Neural progenitor cell (in vitro differentiated cells): Measurements from ENCODE around the gene NDUFS8. TPM values are rescaled to one million over a fixed set of nuclear protein-coding genes. Genes with fewer than 3 reads are reported as not detected.

Experiments
- DNase-seq: peaks from one replicate; pipeline ENCODE4 v3.0.0-alpha.2; 2016; ENCODE audit warnings: low spot score
- H2AFZ ChIP-seq: fragments of 200-600 bp; sonication (generic); replicated peaks from 2 replicates; pipeline ENCODE4 v1.6.1; 2016; ENCODE audit warnings: antibody characterized with exemption
- H3F3A ChIP-seq: fragments of 200-600 bp; sonication (generic); 2 replicates; pipeline ENCODE4 v1.6.1; 2016; ENCODE audit warnings: antibody characterized with exemption, low read depth
- H3K27ac ChIP-seq: fragments of 200-600 bp; sonication (generic); 2 replicates; pipeline ENCODE4 v1.5.1; 2016; ENCODE audit warnings: mild to moderate bottlenecking
- H3K27me3 ChIP-seq: fragments of 200-600 bp; sonication (generic); 2 replicates; pipeline ENCODE4 v1.6.1; 2016; ENCODE audit warnings: mild to moderate bottlenecking, moderate library complexity
- H3K36me3 ChIP-seq: fragments of 200-600 bp; sonication (generic); 2 replicates; pipeline ENCODE4 v1.5.1; 2016
- H3K4me1 ChIP-seq: fragments of 200-600 bp; sonication (generic); 2 replicates; pipeline ENCODE4 v1.6.1; 2016; ENCODE audit warnings: mixed run types
- H3K4me2 ChIP-seq: fragments of 200-600 bp; sonication (generic); 2 replicates; pipeline ENCODE4 v1.6.1; 2016
- H3K4me3 ChIP-seq: fragments of 200-600 bp; sonication (generic); 2 replicates; pipeline ENCODE4 v1.5.1; 2016
- H3K79me2 ChIP-seq: fragments of 200-600 bp; sonication (generic); 2 replicates; pipeline ENCODE4 v1.6.1; 2016; ENCODE audit warnings: low read depth
- H3K9ac ChIP-seq: fragments of 200-600 bp; sonication (generic); 2 replicates; pipeline ENCODE4 v1.6.1; 2016
- H3K9me3 ChIP-seq: fragments of 200-600 bp; sonication (generic); 2 replicates; pipeline ENCODE4 v1.5.1; 2016; ENCODE audit warnings: low read depth
- H4K20me1 ChIP-seq: fragments of 200-600 bp; sonication (generic); 2 replicates; pipeline ENCODE4 v1.6.1; 2016; ENCODE audit warnings: low read depth
- H3K27ac Mint-ChIP-seq: 3 replicates; pipeline ENCODE4 v1.8.0; 2021; ENCODE audit warnings: mixed read lengths
- H3K27me3 Mint-ChIP-seq: 2 replicates; pipeline ENCODE4 v1.8.0; 2022; ENCODE audit warnings: low read depth, mild to moderate bottlenecking, inconsistent platforms, moderate library complexity, mixed read lengths; ENCODE audit not compliant: insufficient read depth
- H3K36me3 Mint-ChIP-seq: 3 replicates; pipeline ENCODE4 v1.8.0; 2021; ENCODE audit warnings: mixed read lengths
- H3K4me1 Mint-ChIP-seq: 3 replicates; pipeline ENCODE4 v1.8.0; 2021; ENCODE audit warnings: mixed read lengths
- H3K4me3 Mint-ChIP-seq: 3 replicates; pipeline ENCODE4 v1.8.0; 2021; ENCODE audit warnings: mild to moderate bottlenecking, moderate library complexity, mixed read lengths
- H3K9me3 Mint-ChIP-seq: 3 replicates; pipeline ENCODE4 v1.8.0; 2020; ENCODE audit warnings: mixed read lengths
- EZH2 ChIP-seq: fragments of 200-600 bp; sonication (generic); IDR thresholded peaks from 2 replicates; pipeline ENCODE4 v1.6.1; 2017; ENCODE audit warnings: antibody characterized with exemption, mild to moderate bottlenecking, moderate library complexity
- EZH2phosphoT487 ChIP-seq: fragments of 200-600 bp; sonication (generic); IDR thresholded peaks from 2 replicates; pipeline ENCODE4 v1.6.1; 2017; ENCODE audit warnings: antibody characterized with exemption
- total RNA-seq: library from RNA; depleted of rRNA; stranded (reverse); fragments of >200 nt; gene quantifications from 2 replicates; pipeline ENCODE4 v1.2.3, GENCODE V29; 2015; ENCODE audit warnings: low replicate concordance
- TF ChIP-seq, protein P1 (sequence below): fragments of 200-600 bp; sonication (generic); IDR thresholded peaks from 2 replicates; pipeline ENCODE4 v1.5.1; 2017; ENCODE audit warnings: antibody characterized with exemption, mild to moderate bottlenecking

Gene NDUFS8
- total RNA-seq, 1 donor from 2014 or later: 46.7 TPM

- Histone ChIP-seq H3K4me1 (peaks cover 12% of the 10 kb centered on the region), H3F3A (peaks cover 6% of the 10 kb centered on the region), H3K9me3 (no peaks in the 10 kb centered on the region), H3K27ac (no peak overlapping the region), H3K4me3 (peak overlapping the region; percentile 87), H2AFZ (no peak overlapping the region), H4K20me1 (peaks cover 3% of the 10 kb centered on the region), H3K4me2 (peak overlapping the region; percentile 63), H3K36me3 (no peaks in the 10 kb centered on the region), H3K9ac (no peak overlapping the region), H3K79me2 (peaks cover 36% of the 10 kb centered on the region), H3K27me3 (no peaks in the 10 kb centered on the region)
- peaks cover 20% of the 10 kb centered on the region for H3K36me3 Mint-ChIP-seq
- peaks cover 6% of the 10 kb centered on the region for H3K9me3 Mint-ChIP-seq
- peaks cover 24% of the 10 kb centered on the region for H3K4me1 Mint-ChIP-seq
- no peak for DNase-seq
- peak overlapping the region; percentile 97 for H3K4me3 Mint-ChIP-seq
- peaks cover 14% of the 10 kb centered on the region for H3K27me3 Mint-ChIP-seq
- H3K27ac Mint-ChIP-seq: peak overlapping the region; percentile 97
- no peak for TF ChIP-seq EZH2phosphoT487
- no peak for TF ChIP-seq EZH2
- TF ChIP-seq, protein P1, sequence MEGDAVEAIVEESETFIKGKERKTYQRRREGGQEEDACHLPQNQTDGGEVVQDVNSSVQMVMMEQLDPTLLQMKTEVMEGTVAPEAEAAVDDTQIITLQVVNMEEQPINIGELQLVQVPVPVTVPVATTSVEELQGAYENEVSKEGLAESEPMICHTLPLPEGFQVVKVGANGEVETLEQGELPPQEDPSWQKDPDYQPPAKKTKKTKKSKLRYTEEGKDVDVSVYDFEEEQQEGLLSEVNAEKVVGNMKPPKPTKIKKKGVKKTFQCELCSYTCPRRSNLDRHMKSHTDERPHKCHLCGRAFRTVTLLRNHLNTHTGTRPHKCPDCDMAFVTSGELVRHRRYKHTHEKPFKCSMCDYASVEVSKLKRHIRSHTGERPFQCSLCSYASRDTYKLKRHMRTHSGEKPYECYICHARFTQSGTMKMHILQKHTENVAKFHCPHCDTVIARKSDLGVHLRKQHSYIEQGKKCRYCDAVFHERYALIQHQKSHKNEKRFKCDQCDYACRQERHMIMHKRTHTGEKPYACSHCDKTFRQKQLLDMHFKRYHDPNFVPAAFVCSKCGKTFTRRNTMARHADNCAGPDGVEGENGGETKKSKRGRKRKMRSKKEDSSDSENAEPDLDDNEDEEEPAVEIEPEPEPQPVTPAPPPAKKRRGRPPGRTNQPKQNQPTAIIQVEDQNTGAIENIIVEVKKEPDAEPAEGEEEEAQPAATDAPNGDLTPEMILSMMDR: no peak
Measured at GRCh38 chr11:68028802-68029545, 1.5 kb upstream of the NDUFS8 start.

DNA sequence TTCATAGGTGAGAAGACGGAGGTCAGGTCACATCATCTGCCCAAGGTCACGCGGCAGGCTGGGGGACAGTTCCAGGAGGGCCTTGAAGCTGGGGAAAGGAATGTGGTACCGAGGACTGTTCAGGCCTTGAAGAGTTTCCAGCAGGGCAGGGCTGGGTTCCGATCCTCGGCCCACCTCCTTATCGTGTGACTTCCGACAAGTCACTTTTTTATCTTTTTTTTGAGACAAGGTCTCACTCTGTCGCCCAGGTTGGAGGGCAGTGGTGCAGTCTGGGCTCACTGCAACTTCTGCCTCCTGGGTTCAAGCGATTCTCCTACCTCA is 623 bp downstream of the NDUFS8 start:
- DNase-seq: no peak
- H3K4me2 ChIP-seq: peak overlapping the region; percentile 100
- peak overlapping the region; percentile 87 for H3K4me3 ChIP-seq
- H3K9ac ChIP-seq: peak overlapping the region; percentile 93
- no peak overlapping the region for H2AFZ ChIP-seq
- no peaks in the 10 kb centered on the region for H3K27me3 ChIP-seq
- no peaks in the 10 kb centered on the region for H3K36me3 ChIP-seq
- H3K27ac ChIP-seq: peak overlapping the region; percentile 2
- peaks cover 8% of the 10 kb centered on the region for H3K36me3 Mint-ChIP-seq
- peak overlapping the region; percentile 97 for H3K4me3 Mint-ChIP-seq
- H3K9me3 Mint-ChIP-seq: no peaks in the 10 kb centered on the region
- H3K27ac Mint-ChIP-seq: peak overlapping the region; percentile 83
- peaks cover 12% of the 10 kb centered on the region for H3K27me3 Mint-ChIP-seq
- H4K20me1 ChIP-seq: peaks cover 3% of the 10 kb centered on the region
- peaks cover 7% of the 10 kb centered on the region for H3F3A ChIP-seq
- peaks cover 24% of the 10 kb centered on the region for H3K4me1 Mint-ChIP-seq
- H3K9me3 ChIP-seq: no peaks in the 10 kb centered on the region
- H3K4me1 ChIP-seq: peaks cover 12% of the 10 kb centered on the region
- TF ChIP-seq EZH2: no peak
- TF ChIP-seq, protein P1: no peak
- TF ChIP-seq EZH2phosphoT487: no peak
- H3K79me2 ChIP-seq: peaks cover 36% of the 10 kb centered on the region

- Histone ChIP-seq H3K27ac (no peak overlapping the region), H4K20me1 (peaks cover 3% of the 10 kb centered on the region)
Measured at GRCh38 chr11:68032003-68032402, 1.5 kb downstream of the NDUFS8 start.

More at GRCh38 chr11:68032003-68032402, 1.5 kb downstream of the NDUFS8 start:
- no peak overlapping the region for H3K9ac ChIP-seq
- H3K27ac Mint-ChIP-seq: peak overlapping the region; percentile 43
- H3K36me3 ChIP-seq: no peaks in the 10 kb centered on the region
- H2AFZ ChIP-seq: no peak overlapping the region
- DNase-seq: no peak
- no peak overlapping the region for H3K4me3 ChIP-seq
- no peaks in the 10 kb centered on the region for H3K27me3 ChIP-seq
- peaks cover 6% of the 10 kb centered on the region for H3K36me3 Mint-ChIP-seq
- peaks cover 36% of the 10 kb centered on the region for H3K79me2 ChIP-seq
- H3K27me3 Mint-ChIP-seq: peaks cover 12% of the 10 kb centered on the region
- no peaks in the 10 kb centered on the region for H3K9me3 ChIP-seq
- H3K9me3 Mint-ChIP-seq: no peaks in the 10 kb centered on the region
- peaks cover 8% of the 10 kb centered on the region for H3F3A ChIP-seq
- TF ChIP-seq EZH2phosphoT487: no peak
- TF ChIP-seq, protein P1: no peak
- no peak for TF ChIP-seq EZH2
- H3K4me3 Mint-ChIP-seq: peak overlapping the region; percentile 97
- peak overlapping the region; percentile 100 for H3K4me2 ChIP-seq
- H3K4me1 Mint-ChIP-seq: peaks cover 24% of the 10 kb centered on the region
- peaks cover 12% of the 10 kb centered on the region for H3K4me1 ChIP-seq
